T-helper 2 cell treated with Interferon-gamma antibody and Interleukin-4, amounts not matched to agents 100 ng/mL and 5 ng/mL, for 36 hours (primary cell): ENCODE results near the gene CD72. TPM values are rescaled to one million over a fixed set of nuclear protein-coding genes. Genes with fewer than 3 reads are reported as not detected.
"Not testable (repeated sequence)": the region's sequence is repeated elsewhere in the genome, so short reads cannot be mapped to it uniquely, and the experiment has no call there.

Experiments
- intact Hi-C: fragments of 100-400 bp; cut with micrococcal nuclease; formaldehyde crosslinking; loops from one replicate; pipeline ENCODE4 v1.15.1; 2023
- total RNA-seq: library from RNA; stranded (reverse); gene quantifications from 2 replicates; pipeline ENCODE4 v1.2.3, GENCODE V29; 2022

Gene CD72
- total RNA-seq, 1 donor from 2014 or later: 7.0 TPM

GRCh38 chr9:35599763-35600604 is 18.2 kb downstream of the CD72 start:
- intact Hi-C loops: loop anchor here (5.0 to 10.0 kb wide), 4 partner anchors 503 to 1475 kb away; partner anchors contain the start of genes CCL27, DCAF12, FANCG and PIGO

DNA sequence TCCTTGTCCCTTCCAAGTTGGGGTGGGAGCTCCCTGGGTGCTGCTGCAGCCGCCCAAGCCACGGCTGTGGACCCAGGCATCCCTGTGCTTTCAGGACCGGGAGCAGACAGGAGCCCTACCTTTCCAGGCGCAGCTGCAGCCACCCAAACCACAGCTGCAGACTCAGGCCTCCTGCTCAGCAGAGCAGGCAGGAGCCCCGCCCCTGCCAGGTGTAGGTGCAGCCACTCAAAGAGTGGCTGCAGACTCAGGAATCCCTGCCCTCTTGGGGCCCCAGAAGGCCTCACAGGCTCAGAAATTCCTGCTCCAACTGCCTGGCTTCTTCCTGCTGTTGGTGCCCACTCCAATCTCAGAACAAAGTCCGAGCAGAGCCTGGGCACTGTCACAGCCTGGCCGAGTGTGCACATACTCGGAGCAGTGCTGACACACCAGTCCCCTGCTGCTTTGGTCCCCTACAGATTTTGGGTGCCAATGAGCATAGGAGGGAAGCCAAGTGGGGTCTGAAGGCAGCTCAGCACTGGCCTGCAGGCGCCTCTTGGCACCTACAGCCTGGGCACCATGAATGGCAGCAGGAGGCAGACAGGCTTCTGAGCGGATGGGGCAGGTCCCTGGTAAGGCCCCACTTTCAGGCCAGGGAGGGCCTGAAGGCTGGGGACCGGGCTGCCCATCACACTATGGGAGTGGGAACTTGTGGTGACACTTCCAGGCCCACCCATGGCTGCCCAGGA is 19.2 kb downstream of the CD72 start:
- intact Hi-C loops: no loop called here

DNA sequence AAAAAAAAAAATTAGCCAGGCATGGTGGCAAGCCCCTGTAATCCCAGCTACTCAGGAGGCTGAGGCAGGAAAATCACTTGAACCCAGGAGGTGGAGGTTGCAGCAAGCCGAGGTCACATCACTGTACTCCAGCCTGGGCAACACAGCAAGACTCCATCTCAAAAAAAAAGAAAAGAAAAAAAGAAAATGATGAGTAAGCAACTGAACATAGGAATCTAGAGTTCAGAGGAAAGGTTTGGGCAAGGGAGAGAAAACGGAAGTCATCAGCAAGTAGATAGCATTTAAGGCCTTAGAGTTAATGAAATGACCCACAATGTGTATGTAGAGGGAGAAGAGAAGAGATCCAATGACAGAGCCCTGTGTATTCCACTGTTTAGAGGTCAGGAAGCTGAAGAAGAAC is 21.3 kb downstream of the CD72 start:
- intact Hi-C loops: not testable (repeated sequence)

- intact Hi-C loops: no loop called here
These were observed 23.7 kb downstream of the CD72 start for GRCh38 chr9:35594471-35594870.

GRCh38 chr9:35593581-35593980 is 24.6 kb downstream of the CD72 start:
- intact Hi-C loops: no loop called here

- intact Hi-C loops: not testable (repeated sequence)
These were observed 29.7 kb downstream of the CD72 start for GRCh38 chr9:35588506-35588905.

DNA sequence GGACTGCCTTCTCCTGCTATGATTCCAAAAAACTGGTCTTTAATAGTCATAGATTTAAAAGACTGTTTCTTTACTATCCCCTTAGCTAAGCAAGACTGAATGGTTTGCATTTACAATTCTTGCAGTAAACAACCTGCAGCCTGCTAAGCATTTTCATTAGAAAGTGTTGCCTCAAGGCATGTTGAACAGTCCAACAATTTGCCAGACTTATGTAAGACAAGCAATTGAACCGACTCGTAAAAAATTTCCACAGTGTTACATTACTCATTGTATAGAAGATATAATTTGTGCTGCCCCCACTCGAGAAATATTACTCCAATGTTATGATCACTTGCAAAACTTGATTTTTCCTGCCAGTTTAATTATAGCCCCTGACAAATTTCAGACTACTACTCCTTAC is 33.5 kb downstream of the CD72 start:
- intact Hi-C loops: not testable (repeated sequence)

DNA sequence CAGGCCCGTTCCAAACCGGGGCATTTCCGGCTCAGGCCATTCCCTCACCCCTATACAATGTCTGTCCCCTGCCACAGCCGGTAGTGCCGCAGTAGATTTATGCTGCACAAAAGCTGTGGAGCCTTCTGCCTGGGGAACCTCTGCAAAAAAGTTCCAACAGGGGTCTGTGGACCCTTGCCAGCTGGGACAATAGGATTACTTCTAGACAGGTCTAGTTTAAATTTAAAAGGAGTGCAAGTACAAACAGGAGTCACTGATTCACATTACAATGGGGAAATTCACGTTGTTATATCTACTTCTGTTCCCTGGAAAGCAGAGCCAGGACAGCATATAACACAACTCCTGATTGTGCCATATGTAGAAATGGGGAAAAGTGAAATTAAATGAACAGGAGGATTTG is 34.7 kb downstream of the CD72 start:
- intact Hi-C loops: not testable (repeated sequence)

- intact Hi-C loops: not testable (repeated sequence)
These were observed 38.5 kb downstream of the CD72 start for GRCh38 chr9:35579659-35580227.

- intact Hi-C loops: no loop called here
These were observed 39.1 kb downstream of the CD72 start for GRCh38 chr9:35579130-35579529.

DNA sequence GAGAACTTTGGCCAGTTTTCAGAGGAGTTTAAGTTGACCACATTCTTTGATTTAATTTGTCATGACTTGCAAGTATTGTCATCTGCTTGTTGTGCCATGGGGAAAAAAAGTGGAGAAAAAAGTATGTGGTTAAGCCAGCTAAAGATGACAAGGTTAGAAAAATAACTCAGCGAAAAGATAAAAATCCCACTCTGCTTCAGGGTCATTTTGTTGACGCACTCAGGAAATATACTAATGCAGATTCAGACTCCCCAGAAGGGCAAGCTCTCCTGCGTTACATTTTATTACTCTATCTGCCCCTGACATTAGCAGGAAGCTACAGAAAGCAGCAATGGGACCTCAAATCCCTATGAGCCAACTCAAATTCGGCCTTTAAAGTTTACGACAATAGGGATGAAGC is 40.7 kb downstream of the CD72 start:
- intact Hi-C loops: no loop called here

DNA sequence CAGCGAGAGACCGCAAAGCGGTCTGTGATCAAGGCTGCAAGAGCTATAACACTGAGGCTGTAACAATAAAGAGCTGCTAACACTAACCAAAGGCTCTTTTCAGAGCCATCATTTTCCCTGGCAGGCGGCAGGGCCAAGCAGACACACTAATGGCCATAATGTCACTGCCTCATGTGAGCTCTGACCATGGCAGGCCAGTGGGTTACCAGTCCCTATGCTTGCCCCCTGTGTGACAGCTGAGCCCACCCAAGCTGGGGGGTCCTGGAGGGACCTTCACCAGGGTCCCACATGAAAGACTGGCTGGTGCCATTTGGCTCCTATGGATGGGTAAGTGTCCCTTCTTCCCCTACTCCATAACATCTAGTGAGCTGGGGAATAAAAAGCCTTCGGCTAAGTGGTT is 42.7 kb downstream of the CD72 start:
- intact Hi-C loops: no loop called here

DNA sequence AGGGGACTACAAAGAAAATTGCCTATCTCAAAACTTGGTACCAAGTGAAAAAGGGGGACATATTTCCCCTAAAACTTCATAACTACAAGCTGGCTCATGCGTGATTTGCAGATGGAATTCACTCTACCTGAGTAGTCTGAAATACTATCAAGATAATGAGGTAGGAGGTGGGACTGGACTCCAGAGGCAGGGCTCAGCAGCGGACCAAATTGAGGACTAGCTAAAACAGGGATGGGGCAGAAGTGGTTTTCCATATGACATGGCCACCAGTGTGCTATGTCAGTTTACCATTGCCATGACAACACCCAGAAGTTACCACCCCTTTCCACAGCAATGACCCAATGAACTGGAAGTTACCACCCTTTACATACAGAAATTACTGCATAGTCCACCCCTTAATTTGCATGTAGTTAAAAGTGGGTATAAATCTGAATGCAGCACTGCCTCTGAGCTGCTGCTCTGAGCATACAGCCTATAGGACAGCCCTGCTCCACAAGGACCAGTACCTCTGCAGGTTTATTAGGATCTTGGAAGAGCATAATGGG is 43.6 kb downstream of the CD72 start:
- intact Hi-C loops: no loop called here

- intact Hi-C loops: no loop called here
These were observed 47.3 kb downstream of the CD72 start for GRCh38 chr9:35570709-35571504.

DNA sequence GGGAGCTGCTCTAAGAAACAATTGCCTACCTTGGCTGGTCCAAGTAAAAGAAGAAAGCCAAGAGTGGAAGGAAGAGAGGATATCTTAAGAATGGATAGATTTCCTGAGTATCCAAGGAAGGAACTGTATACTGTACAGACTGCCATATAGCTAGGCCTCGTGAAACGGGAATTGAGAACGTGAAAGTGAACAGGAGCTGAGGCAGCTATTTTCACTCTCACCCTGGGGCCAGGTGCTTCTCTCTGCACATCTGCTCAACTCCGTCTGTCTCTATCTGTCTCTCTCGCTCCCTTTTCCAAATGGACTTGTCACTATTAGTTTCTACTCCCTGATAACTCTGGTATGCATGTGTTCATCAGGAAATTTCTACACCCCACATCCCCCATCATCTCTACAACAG is 49.0 kb downstream of the CD72 start:
- intact Hi-C loops: no loop called here

DNA sequence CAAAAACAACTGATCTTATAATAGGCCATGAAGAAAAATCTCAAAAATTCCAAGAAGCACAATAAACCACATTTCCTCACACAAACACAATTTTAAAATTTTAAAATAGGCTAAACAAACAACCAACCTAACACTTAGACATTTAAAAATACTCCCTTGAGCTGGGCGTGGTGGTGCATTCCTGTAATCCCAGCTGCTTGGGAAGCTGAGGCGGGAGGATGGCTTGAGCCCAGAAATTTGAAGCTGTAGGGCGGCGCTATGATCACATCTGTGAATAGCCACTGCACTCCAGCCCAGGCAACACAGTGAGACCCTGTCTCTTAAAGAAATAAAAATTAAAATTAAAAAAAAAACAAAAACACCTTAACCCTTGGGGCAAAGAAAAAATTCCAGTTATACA is 50.0 kb downstream of the CD72 start:
- intact Hi-C loops: no loop called here

- intact Hi-C loops: no loop called here
These were observed 51.8 kb downstream of the CD72 start for GRCh38 chr9:35566417-35566816.

GRCh38 chr9:35564658-35565061 is 53.6 kb downstream of the CD72 start:
- intact Hi-C loops: no loop called here

- intact Hi-C loops: no loop called here
These were observed 54.4 kb downstream of the CD72 start for GRCh38 chr9:35563791-35564197.

DNA sequence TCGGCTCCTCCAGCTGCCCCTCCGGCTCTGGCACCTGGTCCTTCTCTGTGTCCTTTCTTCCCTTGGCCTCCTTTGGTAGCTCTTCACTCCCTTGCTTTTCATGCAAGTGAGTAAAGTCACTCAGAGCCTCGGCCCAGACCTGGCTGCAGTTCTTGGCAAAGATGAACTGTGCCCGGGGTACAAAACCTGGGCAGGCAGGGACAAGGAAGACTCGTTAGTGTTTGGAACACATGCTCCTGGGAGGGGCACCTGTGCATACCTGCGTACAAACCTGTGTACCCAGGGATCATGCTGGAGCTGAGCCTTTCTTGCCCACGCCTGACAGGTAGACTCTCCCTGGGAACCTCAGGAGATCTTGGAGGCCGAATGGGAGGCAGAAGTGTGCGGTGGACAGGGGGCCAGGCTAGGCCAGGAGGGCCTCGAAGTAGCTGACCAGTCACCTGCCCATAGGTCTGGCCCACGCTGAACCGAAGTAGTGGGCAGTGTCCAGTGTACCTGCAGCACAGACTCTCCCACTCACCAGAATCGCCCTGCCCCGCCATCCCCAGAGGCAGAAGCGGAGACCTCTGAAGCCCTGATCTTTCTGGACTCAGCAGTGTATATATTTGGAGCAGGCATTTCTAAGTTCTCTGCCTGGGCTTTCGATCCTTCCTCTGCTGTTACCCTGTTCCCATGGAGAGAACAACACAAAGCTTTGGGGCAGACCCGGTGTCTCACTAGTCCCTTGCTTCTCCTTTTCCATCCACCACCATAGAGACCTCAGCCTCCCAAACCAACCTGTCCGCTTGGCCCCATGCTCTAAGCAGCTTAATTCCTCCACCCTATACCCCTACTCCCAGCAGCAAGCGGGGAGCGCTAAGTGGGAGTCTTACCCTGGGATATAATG is 55.1 kb downstream of the CD72 start:
- intact Hi-C loops: no loop called here
